Measurements from ENCODE around the gene SIPA1L3.
A peak's percentile ranks its signal among the peaks of the same experiment; 100 is the strongest.
"Not testable (repeated sequence)": the region's sequence is repeated elsewhere in the genome, so short reads cannot be mapped to it uniquely, and the experiment has no call there.

The SIPA1L3 gene

DNA sequence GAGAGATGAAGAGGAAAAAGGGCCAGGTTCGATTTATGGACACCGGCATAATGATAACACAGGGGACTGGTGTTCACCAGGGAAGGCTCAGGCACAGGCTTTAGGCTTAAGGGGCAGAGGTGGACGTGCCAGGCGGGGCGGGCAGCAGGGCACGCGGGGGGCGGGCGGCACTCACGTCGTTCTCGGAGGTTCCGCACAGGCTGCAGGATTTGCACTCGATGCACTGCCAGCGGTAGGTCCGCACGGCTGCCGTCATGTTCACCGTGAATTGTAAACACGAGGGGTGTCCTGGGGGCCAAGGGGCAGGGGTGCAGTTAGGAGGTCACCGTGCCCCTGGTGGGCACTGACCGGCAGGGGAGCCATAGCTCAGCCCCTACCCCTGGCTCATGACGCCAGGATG, 306.5 kb downstream of the SIPA1L3 start:
- DNase-seq (ENCODE audit: low spot score): no peak

- no peak for DNase-seq (ENCODE audit: low spot score)
Observed at GRCh38 chr19:38213911-38214625, 307.1 kb downstream of the SIPA1L3 start.

- no peak for DNase-seq (ENCODE audit: low spot score)
Observed at GRCh38 chr19:38216785-38217641, 310.0 kb downstream of the SIPA1L3 start.

GRCh38 chr19:38218204-38218603, 311.2 kb downstream of the SIPA1L3 start:
- no peak for DNase-seq (ENCODE audit: low spot score)

DNA sequence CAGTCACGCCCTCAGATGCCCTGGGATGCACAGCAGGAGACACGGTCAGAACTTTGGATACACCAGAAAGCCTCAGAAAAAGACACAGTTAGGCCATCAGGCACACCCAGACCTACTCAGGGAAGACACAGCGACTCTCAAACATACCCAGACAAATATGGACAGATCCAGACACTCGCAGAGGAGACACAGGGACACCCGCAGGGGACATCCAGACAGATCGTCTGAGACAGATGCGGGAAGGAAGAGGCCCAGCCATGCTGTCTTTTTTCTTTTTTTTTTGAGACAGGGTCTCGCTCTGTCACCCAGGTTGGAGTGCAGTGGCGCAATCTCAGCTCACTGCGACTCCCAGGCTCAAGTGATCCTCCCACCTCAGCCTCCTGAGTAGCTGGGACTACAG, 312.2 kb downstream of the SIPA1L3 start:
- DNase-seq (ENCODE audit: low spot score): no peak

- DNase-seq (ENCODE audit: low spot score): no peak
Observed at GRCh38 chr19:38221421-38221820, 314.4 kb downstream of the SIPA1L3 start.

DNA sequence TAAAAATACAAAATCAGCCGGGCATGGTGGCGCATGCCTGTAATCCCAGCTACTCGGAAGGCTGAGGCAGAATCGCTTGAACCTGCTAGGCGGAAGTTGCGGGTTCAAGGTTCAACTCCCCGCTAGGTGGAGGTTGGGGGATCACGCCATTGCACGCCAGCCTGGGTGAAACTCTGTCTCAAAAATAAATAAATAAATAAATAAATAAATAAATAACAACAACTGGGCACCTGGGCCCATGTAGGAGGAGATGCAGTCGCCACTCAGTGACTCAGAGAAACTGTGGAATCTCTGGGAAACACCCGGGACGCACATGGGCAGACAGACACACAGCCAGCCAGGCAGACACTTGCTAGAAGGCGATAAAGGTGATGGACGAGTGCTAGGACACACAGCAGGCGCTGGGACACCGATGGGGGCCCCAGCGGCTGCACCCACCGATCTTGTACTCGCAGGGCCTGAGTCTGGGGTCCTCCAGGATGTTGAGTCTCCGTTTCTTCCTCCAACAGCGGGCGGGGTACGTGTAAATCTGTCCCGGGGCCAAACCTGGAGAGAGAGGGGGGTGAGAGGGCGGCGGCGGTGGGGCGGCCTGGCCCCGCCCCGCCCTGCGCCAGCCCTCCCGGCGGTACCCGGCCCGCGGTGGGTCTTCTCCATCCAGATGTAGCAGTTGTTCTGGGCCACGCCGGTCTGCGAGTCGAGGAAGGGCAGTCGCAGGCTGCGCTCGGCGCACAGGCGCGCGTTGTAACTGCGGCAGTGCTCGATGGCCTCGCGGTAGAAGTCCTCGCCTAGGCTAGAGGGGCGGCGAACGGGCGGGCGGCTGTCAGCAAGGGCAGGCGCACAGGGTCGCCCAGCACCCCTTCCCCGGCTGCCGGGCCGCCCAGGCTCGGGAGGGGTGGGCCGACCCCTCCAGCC, 315.2 kb downstream of the SIPA1L3 start:
- DNase-seq (ENCODE audit: low spot score): no peak

GRCh38 chr19:38223119-38223523, 316.1 kb downstream of the SIPA1L3 start:
- no peak for DNase-seq (ENCODE audit: low spot score)

GRCh38 chr19:38223617-38224013, 316.6 kb downstream of the SIPA1L3 start:
- DNase-seq (ENCODE audit: low spot score): no peak

- no peak for DNase-seq (ENCODE audit: low spot score)
Observed at GRCh38 chr19:38224014-38224862, 317.2 kb downstream of the SIPA1L3 start, which contains the start of gene DPF1. TSS of gene DPF1 (minus strand) at chr19:38224222. CDS start at chr19:38224142, 80 bp downstream.

DNA sequence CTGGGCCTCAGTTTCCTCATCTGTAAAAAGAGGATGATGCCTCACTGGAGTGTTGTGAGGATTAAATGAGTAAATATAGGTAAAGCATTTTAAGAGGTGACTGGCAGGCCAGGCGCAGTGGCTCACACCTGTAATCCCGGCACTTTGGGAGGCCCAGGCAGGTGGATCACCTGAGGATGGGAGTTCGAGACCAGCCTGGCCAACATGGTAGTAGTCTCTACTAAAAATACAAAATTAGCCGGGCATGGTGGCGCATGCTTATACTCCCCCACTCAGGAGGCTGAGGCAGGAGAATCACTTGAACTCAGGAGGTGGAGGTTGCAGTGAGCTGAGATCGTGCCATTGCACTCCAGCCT, 317.8 kb downstream of the SIPA1L3 start:
- DNase-seq (ENCODE audit: low spot score): not testable (repeated sequence)

DNA sequence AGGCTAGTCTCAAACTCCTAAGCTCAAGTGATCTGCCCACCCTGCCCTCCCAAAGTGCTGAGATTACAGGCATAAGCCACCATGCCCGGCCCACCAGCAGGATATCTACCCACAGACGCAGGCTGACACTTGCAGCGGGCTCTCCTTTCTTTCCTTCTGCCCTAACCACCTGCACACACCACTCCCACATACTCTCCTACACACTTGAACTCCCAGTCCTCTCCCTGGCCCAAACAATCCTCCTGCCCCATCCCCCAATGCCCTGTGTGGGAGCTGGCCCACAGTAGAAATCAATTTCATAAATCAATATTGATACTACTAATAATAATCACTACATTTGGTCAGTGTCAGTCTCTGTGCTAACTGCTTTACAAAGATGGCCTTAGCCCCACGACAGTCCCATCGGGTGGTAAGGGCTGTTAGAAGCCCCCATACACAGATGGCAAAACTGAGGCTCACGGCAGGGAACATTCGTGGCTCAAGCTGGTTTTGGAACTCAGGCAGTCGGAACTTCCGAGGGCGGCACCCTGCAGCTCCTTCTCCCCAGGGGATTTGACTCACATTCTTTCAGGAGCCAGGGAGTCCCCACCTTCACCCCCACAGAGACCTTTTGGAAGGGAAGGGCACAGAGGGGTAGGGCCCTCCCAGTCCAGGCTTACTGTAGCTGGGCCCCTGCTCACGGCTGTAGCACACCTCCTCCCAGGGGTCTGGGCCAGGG, 320.4 kb downstream of the SIPA1L3 start:
- DNase-seq (ENCODE audit: low spot score): no peak

DNA sequence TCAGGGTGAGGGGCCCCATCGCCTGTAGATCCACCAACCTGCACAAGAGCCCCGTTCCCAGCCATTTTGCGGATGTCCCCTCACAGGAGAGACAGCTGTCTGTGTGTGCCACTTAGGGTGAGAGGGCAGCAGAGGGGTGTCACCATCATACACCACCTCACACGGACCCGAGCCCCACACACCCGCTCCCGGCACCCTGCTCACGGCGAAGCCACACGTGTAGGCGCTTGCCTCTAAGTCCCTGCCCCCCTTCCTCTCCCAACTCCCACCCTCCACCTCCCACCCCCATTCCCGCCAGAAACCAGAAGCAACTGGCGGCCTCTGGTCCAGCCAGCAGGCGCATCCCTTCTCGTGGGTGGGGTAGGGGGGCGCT, 321.0 kb downstream of the SIPA1L3 start:
- DNase-seq (ENCODE audit: low spot score): no peak

DNA sequence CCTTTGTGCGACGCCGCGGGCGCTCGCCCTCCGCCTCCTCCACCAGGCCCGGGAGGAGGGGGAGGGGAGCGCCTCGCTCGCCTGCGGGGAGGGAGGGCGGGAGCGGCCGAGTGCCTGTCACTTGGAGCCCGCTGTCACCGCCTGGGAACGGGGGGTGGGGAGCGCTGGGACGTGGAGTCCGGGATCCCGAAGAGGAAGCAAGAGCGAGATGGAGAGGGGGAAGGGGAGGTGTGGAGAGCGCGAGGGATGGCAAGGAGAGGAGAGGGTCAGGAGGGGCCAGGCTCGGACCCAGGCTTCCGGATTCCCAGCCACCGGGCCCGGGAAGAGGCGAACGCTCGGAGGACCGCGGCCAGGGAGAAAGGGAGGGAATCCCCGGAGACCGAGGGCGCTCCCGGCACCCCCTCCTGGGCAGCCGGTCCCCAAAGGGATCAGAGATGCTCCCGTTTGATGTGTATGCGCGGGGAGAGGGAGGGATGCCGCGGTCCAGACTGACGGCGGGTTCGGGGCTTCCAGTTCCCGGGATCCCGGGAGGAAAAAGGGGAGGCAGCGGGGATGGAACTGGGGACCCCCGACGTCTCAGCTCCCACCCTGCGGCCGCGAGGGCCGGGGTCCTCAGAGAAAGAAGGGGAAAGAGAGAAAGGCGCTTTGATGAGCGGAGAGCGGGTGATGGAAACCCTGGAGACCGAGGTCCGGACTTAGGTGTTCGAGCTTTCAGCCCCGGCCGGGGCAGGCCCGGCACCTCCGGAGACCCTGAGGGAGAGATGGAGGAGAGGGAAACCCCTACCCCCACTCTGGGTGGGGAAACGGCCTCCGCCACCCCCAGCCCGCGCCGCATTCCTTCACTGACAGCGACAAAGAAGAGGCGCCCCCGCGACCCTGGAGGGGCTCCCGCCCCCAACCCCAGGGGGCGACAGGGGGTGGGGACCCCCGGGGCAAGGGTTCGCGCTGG, 321.8 kb downstream of the SIPA1L3 start:
- no peak for DNase-seq (ENCODE audit: low spot score)

DNA sequence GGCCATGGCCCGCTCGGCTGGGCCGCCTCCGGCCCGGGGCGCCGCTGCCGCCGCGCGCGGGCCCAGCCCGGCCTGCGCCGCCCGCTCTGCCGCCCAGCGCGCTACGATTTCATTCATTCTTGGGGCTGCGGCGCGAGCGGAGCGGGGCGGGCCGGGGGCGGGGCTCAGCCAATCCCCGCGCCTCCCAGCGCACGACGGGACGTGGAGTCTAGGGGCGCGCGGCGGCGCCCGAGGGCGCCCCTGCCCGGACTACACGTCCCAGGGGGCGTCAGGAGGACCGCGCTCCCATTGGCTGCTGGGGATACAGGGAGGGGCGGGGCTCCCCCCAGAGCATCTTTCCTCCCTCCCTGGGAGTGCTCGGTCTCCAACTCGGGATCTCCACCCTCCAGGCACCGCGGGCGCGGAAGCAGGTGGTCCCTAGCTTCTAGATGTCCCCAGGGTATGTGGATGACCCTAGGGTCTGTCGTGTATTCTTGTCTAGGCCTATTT, 322.6 kb downstream of the SIPA1L3 start:
- DNase-seq (ENCODE audit: low spot score): no peak

GRCh38 chr19:38230506-38231133, 323.6 kb downstream of the SIPA1L3 start:
- not testable (repeated sequence) for DNase-seq (ENCODE audit: low spot score)

DNA sequence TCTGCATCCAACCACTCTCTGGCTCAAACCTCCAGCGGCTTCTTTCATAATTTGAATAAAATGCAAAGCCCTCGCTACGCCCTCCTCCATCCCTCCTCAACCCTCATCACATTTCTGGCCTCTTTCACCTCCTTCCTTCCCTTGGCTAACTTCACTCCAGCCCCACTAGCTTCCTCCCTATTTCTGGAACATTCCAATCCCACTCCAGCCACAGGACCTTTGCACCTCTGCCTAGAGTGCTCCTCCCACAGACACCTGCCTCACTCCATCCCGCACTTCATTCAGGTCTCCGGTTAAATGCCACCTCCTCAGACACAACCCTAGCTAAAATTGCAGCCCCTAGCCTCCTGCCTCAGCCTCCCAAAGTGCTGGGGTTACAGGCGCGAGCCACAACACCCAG, 324.9 kb downstream of the SIPA1L3 start:
- DNase-seq (ENCODE audit: low spot score): no peak

DNA sequence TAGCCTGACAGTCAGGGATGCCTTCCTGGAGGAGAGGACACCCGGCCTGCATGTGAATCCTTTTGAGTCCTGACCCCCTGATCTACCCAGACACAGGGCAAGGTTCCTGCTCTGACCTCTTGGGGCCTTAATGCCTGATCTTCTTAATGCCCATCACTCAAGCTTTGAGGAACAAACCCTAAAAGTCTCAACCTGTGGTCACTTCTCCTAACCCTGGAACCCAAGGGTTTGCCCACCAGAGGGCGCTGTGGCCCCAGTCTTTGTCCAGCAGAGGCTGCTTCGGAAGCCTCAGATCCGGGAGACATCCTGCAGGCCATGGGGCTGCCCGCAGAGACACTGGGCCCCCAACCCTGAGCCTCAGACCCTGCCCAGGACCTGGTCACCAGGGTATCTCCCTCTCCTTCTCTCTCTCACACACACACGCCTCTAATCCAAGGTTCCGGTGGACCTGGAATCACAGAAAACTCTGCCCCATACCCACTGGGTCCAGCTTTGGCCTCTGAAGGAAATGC, 326.8 kb downstream of the SIPA1L3 start:
- peak; percentile 84 for DNase-seq (ENCODE audit: low spot score)

DNA sequence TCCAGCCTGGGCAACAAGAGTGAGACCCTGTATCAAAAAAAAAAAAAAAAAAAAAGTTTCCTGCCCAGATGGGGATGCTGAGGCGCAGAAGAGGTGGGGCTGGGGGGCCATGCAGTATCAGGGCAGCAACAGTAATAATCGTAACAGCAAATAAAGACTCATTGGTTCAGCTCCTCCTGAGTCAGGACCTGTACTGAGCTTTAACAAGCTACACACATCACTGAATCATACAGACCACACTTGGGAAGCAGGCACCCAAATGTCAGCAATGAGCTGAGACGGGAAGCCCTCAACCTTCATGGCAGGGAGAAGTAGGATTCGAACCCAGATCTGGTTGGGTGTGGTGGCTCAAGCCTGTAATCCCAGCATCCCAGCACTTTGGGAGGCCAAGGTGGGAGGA, 327.6 kb downstream of the SIPA1L3 start:
- no peak for DNase-seq (ENCODE audit: low spot score)

Data from hematopoietic multipotent progenitor cell treated with erythropoietin and hydrocortisone succinate and interleukin-3 and kit ligand, for 17 days (in vitro differentiated cells).